IMR-90 (cell line): ENCODE measurements around the gene RBM44. TPM values are rescaled to one million over a fixed set of nuclear protein-coding genes. Genes with fewer than 3 reads are reported as not detected.

Source experiments
- ATAC-seq: fragments of 200-7000 bp; cut with Tn5 transposase; 2 replicates; pipeline ENCODE4 v1.9.1; 2020; ENCODE audit warnings: low read depth, mild to moderate bottlenecking, moderate library complexity
- BruUV-seq: library from RNA; stranded (reverse); fragments of 400-500 nt; replicated peaks from 2 replicates; lab custom pipeline; 2021; lab: Mats Ljungman, UMichigan
- CTCF ChIA-PET: fragments of 300-600 bp; formaldehyde crosslinking; extraction: SDS; loops from one replicate; lab custom pipeline; 2021; ENCODE audit warnings: antibody characterized with exemption; lab: Yijun Ruan, JAX
- POLR2A ChIA-PET: fragments of 300-600 bp; sonication (Branson Sonifier 250); formaldehyde crosslinking; loops from one replicate; lab custom pipeline; 2022; ENCODE audit warnings: antibody characterized with exemption; ENCODE audit not compliant: unreplicated experiment; lab: Charles Lee
- DNase-seq: peaks from one replicate; pipeline ENCODE4 v3.0.0; 2013
- H2AFZ ChIP-seq: replicated peaks from 2 replicates; pipeline ENCODE3; 2013; ENCODE audit warnings: low read length, mild to moderate bottlenecking; ENCODE audit not compliant: poor library complexity
- H2AK5ac ChIP-seq: 2 replicates; pipeline ENCODE4 v1.6.1; 2013; ENCODE audit warnings: low read depth, low read length, inconsistent platforms
- H2AK9ac ChIP-seq: replicated peaks from 2 replicates; pipeline ENCODE3; 2013; ENCODE audit warnings: mild to moderate bottlenecking, low read depth, low read length, moderate library complexity; ENCODE audit not compliant: poor library complexity
- H2BK120ac ChIP-seq: 2 replicates; pipeline ENCODE4 v1.6.1; 2013; ENCODE audit warnings: low read depth, low read length, inconsistent platforms
- H2BK15ac ChIP-seq: 3 replicates; pipeline ENCODE4 v1.6.1; 2013; ENCODE audit warnings: low read depth, low read length, inconsistent platforms
- H2BK20ac ChIP-seq: 2 replicates; pipeline ENCODE4 v1.6.1; 2013; ENCODE audit warnings: low read depth, mild to moderate bottlenecking, inconsistent platforms, low read length, moderate library complexity
- H2BK5ac ChIP-seq: 2 replicates; pipeline ENCODE4 v1.6.1; 2013; ENCODE audit warnings: mild to moderate bottlenecking, low read depth, low read length, inconsistent platforms; ENCODE audit not compliant: poor library complexity, severe bottlenecking
- H3K14ac ChIP-seq: replicated peaks from 2 replicates; pipeline ENCODE4 v1.6.1; 2013; ENCODE audit warnings: low read depth, low read length, inconsistent platforms
- H3K18ac ChIP-seq: 2 replicates; pipeline ENCODE4 v1.6.1; 2013; ENCODE audit warnings: low read depth, low read length, control low read depth
- H3K23ac ChIP-seq: 2 replicates; pipeline ENCODE4 v1.6.1; 2013; ENCODE audit warnings: low read depth, low read length, inconsistent platforms
- H3K27ac ChIP-seq: 2 replicates; pipeline ENCODE4 v1.5.1; 2013; ENCODE audit warnings: mild to moderate bottlenecking, control low read depth, low read length; ENCODE audit not compliant: insufficient read depth
- H3K27me3 ChIP-seq: 2 replicates; pipeline ENCODE4 v1.6.1; 2013; ENCODE audit warnings: low read length; ENCODE audit not compliant: control insufficient read depth, insufficient read depth
- H3K36me3 ChIP-seq: 2 replicates; pipeline ENCODE4 v1.6.1; 2013; ENCODE audit warnings: low read length, mixed read lengths; ENCODE audit not compliant: control insufficient read depth, insufficient read depth
- H3K4ac ChIP-seq: 2 replicates; pipeline ENCODE4 v1.6.1; 2013; ENCODE audit warnings: low read depth, low read length, inconsistent platforms
- H3K4me1 ChIP-seq: 2 replicates; pipeline ENCODE4 v1.6.1; 2013; ENCODE audit warnings: low read length, mixed read lengths; ENCODE audit not compliant: control insufficient read depth, insufficient read depth
- H3K4me2 ChIP-seq: 2 replicates; pipeline ENCODE4 v1.6.1; 2013; ENCODE audit warnings: low read depth, mild to moderate bottlenecking, control low read depth, low read length, moderate library complexity
- H3K4me3 ChIP-seq: 2 replicates; pipeline ENCODE4 v1.5.1; 2013; ENCODE audit warnings: low read depth, mild to moderate bottlenecking, control low read depth, low read length, moderate library complexity; ENCODE audit not compliant: insufficient read depth
- H3K56ac ChIP-seq: 2 replicates; pipeline ENCODE4 v1.6.1; 2013; ENCODE audit warnings: low read length, inconsistent platforms; ENCODE audit not compliant: insufficient read depth; ENCODE audit errors: extremely low read depth
- H3K79me1 ChIP-seq, 2 experiments: 2 replicates each; pipeline ENCODE4 v1.6.1; 2013; ENCODE audit warnings: low read length in 2 of 2, inconsistent platforms in 1 of 2, low read depth in 1 of 2
- H3K9ac ChIP-seq: 2 replicates; pipeline ENCODE4 v1.6.1; 2013; ENCODE audit warnings: low read depth, low read length, control low read depth
- H3K9me1 ChIP-seq: 2 replicates; pipeline ENCODE4 v1.6.1; 2013; ENCODE audit warnings: low read length, inconsistent platforms; ENCODE audit not compliant: insufficient read depth
- H3K9me3 ChIP-seq: 2 replicates; pipeline ENCODE4 v1.6.1; 2013; ENCODE audit warnings: low read length; ENCODE audit not compliant: control insufficient read depth, insufficient read depth
- H4K20me1 ChIP-seq: 2 replicates; pipeline ENCODE4 v1.6.1; 2013; ENCODE audit warnings: low read length, inconsistent platforms; ENCODE audit not compliant: insufficient read depth
- H4K5ac ChIP-seq: 2 replicates; pipeline ENCODE4 v1.6.1; 2013; ENCODE audit warnings: mild to moderate bottlenecking, low read depth, low read length, control low read depth
- H4K8ac ChIP-seq, 2 experiments: 2 replicates each; pipeline ENCODE4 v1.6.1; 2013; ENCODE audit warnings: low read depth in 2 of 2, low read length in 2 of 2, control low read depth in 1 of 2, inconsistent platforms in 1 of 2
- H4K91ac ChIP-seq: 2 replicates; pipeline ENCODE4 v1.6.1; 2013; ENCODE audit warnings: low read depth, low read length, inconsistent platforms; ENCODE audit not compliant: insufficient read depth
- BHLHE40 ChIP-seq: fragments of 150-350 bp; IDR thresholded peaks from 2 replicates; pipeline ENCODE4 v1.6.1; 2016; ENCODE audit warnings: mild to moderate bottlenecking, low read depth, low read length
- CEBPB ChIP-seq: IDR thresholded peaks from 2 replicates; pipeline ENCODE4 v1.6.1; 2012; ENCODE audit warnings: low read depth, low read length, improper control_type of control experiment
- CHD1 ChIP-seq: IDR thresholded peaks from 2 replicates; pipeline ENCODE4 v1.6.1; 2012; ENCODE audit warnings: low read depth, low read length, improper control_type of control experiment
- CTCF ChIP-seq: conservative IDR thresholded peaks from 2 replicates; pipeline ENCODE4 v1.5.1; 2012; ENCODE audit warnings: mild to moderate bottlenecking, low read depth, low read length, improper control_type of control experiment
- ELK1 ChIP-seq: fragments of 150-350 bp; IDR thresholded peaks from 2 replicates; pipeline ENCODE4 v1.6.1; 2016; ENCODE audit warnings: low read depth, mild to moderate bottlenecking, low read length, moderate library complexity, borderline replicate concordance
- FOS ChIP-seq: fragments of 150-350 bp; IDR thresholded peaks from 2 replicates; pipeline ENCODE4 v1.6.1; 2016; ENCODE audit warnings: low read depth, low read length
- MAFK ChIP-seq: IDR thresholded peaks from 2 replicates; pipeline ENCODE4 v1.6.1; 2012; ENCODE audit warnings: low read depth, low read length, improper control_type of control experiment
- MAZ ChIP-seq: IDR thresholded peaks from 2 replicates; pipeline ENCODE4 v1.6.1; 2012; ENCODE audit warnings: low read depth, mild to moderate bottlenecking, low read length, improper control_type of control experiment, moderate library complexity, borderline replicate concordance
- NFE2L2 ChIP-seq: fragments of 150-350 bp; IDR thresholded peaks from 2 replicates; pipeline ENCODE4 v1.6.1; 2016; ENCODE audit warnings: low read depth, mild to moderate bottlenecking, low read length
- POLR2A ChIP-seq: IDR thresholded peaks from 2 replicates; pipeline ENCODE4 v1.6.1; 2012; ENCODE audit warnings: mild to moderate bottlenecking, low read depth, low read length
- RAD21 ChIP-seq: IDR thresholded peaks from 2 replicates; pipeline ENCODE4 v1.6.1; 2012; ENCODE audit warnings: low read length, improper control_type of control experiment
- RCOR1 ChIP-seq: IDR thresholded peaks from 2 replicates; pipeline ENCODE4 v1.6.1; 2012; ENCODE audit warnings: mild to moderate bottlenecking, low read length, improper control_type of control experiment; ENCODE audit not compliant: insufficient replicate concordance
- RFX5 ChIP-seq: IDR thresholded peaks from 2 replicates; pipeline ENCODE4 v1.8.0; 2012; ENCODE audit warnings: low read depth, mild to moderate bottlenecking, low read length, moderate library complexity
- SMC3 ChIP-seq: fragments of 150-350 bp; IDR thresholded peaks from 2 replicates; pipeline ENCODE4 v1.6.1; 2016; ENCODE audit warnings: low read depth, mild to moderate bottlenecking, antibody characterized with exemption, low read length, moderate library complexity
- WGBS, 2 experiments: methylation state at CpG; one replicate each; pipeline versions ENCODE4 v1.1.5 to v1.1.7; 2013; ENCODE audit warnings: missing lambda C conversion rate in 2 of 2; ENCODE audit not compliant: insufficient read length in 1 of 2; ENCODE audit errors: extremely low coverage in 2 of 2; 5-methylcytosine and 5-hydroxymethylcytosine counted together
- dilution Hi-C: fragments of 300-500 bp; cut with HindIII; formaldehyde crosslinking; loops from one replicate; pipeline ENCODE4 v1.14.3; 2018; ENCODE audit warnings: low sequenced_read_pairs; ENCODE audit not compliant: unreplicated experiment
- in situ Hi-C: fragments of 300-500 bp; cut with MboI; formaldehyde crosslinking; loops from 3 replicates; pipeline ENCODE4 v1.14.3; 2019; ENCODE audit warnings: low sequenced_read_pairs, inconsistent platforms, mixed read lengths
- intact Hi-C: fragments of 100-400 bp; cut with micrococcal nuclease; formaldehyde crosslinking; loops from 2 replicates; pipeline ENCODE4 v1.10.0; 2022
- polyA plus RNA-seq, 3 experiments: library from polyadenylated mRNA; depleted of rRNA; stranded (reverse); fragments of >200 nt; gene quantifications; 2 replicates each; pipeline ENCODE4 v1.2.3, GENCODE V29; 2012; ENCODE audit warnings: low replicate concordance in 1 of 3
- total RNA-seq: library from RNA; depleted of rRNA; stranded (reverse); fragments of >200 nt; gene quantifications from 2 replicates; pipeline ENCODE4 v1.2.3, GENCODE V29; 2012
- TF ChIP-seq, protein P1 (sequence below): fragments of 150-350 bp; IDR thresholded peaks from 2 replicates; pipeline ENCODE4 v1.6.1; 2017; ENCODE audit warnings: mild to moderate bottlenecking, antibody characterized with exemption, low read length, low read depth

Gene RBM44
- total and polyA plus RNA-seq, 2 of the 4 experiments (the other 2 are of a cell fraction), result 0.14 to 0.18 TPM

GRCh38 chr2:237860273-237860935 is 61.8 kb downstream of the RBM44 start:
- Histone ChIP-seq H3K18ac (no peak overlapping the region), H3K27ac (no peak overlapping the region), H3K4me2 (peak overlapping the region; percentile 30; the same call in 1 of the 2 replicates), H4K91ac (no peak overlapping the region), H4K5ac (no peak overlapping the region), H2BK15ac (no peak overlapping the region), H3K4ac (no peak overlapping the region), H3K9ac (no peak overlapping the region), H3K4me1 (peaks cover 18% of the 10 kb centered on the region), H4K8ac (peak overlapping the region in 1 of 2 experiments; percentile 70; a peak in 1 of 4 replicates), H3K27me3 (no peaks in the 10 kb centered on the region; the same call in 1 of the 2 replicates), H3K9me1 (peaks cover 12% of the 10 kb centered on the region), H2AK9ac (no peak overlapping the region), H2AK5ac (peak overlapping the region; percentile 25; the same call in 1 of the 2 replicates), H3K56ac (no peak overlapping the region), H3K9me3 (no peaks in the 10 kb centered on the region), H3K23ac (no peak overlapping the region), H2BK5ac (no peak overlapping the region), H2BK20ac (no peak overlapping the region), H3K14ac (no peak overlapping the region), H3K4me3 (peak overlapping the region; percentile 42), H4K20me1 (no peaks in the 10 kb centered on the region), H3K79me1 (peaks cover 0 to 11% of the 10 kb centered on the region in 2 experiments; a peak in 2 of 4 replicates), H3K36me3 (no peaks in the 10 kb centered on the region), H2BK120ac (no peak overlapping the region), H2AFZ (peak overlapping the region; percentile 87)
- ChIA-PET CTCF (no interaction called here), POLR2A (no interaction called here)
- BruUV-seq, result no TSS peak
- intact Hi-C loops, result no loop called here
- TF ChIP-seq SMC3, result no peak
- no peak for TF ChIP-seq RAD21
- TF ChIP-seq RCOR1, result no peak
- no peak for TF ChIP-seq MAZ
- TF ChIP-seq FOS, result no peak
- no peak for TF ChIP-seq POLR2A
- no peak for TF ChIP-seq MAFK
- no peak for TF ChIP-seq BHLHE40
- no peak for TF ChIP-seq RFX5
- TF ChIP-seq CEBPB, result no peak
- TF ChIP-seq CHD1, result no peak
- TF ChIP-seq CTCF, result no peak
- TF ChIP-seq ELK1, result no peak
- TF ChIP-seq, protein P1, sequence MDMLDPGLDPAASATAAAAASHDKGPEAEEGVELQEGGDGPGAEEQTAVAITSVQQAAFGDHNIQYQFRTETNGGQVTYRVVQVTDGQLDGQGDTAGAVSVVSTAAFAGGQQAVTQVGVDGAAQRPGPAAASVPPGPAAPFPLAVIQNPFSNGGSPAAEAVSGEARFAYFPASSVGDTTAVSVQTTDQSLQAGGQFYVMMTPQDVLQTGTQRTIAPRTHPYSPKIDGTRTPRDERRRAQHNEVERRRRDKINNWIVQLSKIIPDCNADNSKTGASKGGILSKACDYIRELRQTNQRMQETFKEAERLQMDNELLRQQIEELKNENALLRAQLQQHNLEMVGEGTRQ, result no peak
- TF ChIP-seq NFE2L2, result no peak
- DNase-seq, result no peak
- 58% methylated on average over 3 of the region's 22 CpGs; no CpG with 5 or more reads in 1 of the 2 experiments for WGBS, 2 experiments
- no peak for ATAC-seq
- dilution Hi-C loops, result no loop called here
- in situ Hi-C loops, result no loop called here
